SU-DHL-6 (cell line): ENCODE data around the gene SRPK3.

Experiments
- EZH2phosphoT487 ChIP-seq: fragments of 200-600 bp; sonication (generic), shearing (Covaris generic); conservative IDR thresholded peaks from 2 replicates; pipeline ENCODE4 v1.6.1; 2018; ENCODE audit warnings: mild to moderate bottlenecking, antibody characterized with exemption, low read length, moderate library complexity, mixed read lengths
- TF ChIP-seq, protein P1 (sequence below): fragments of 200-600 bp; sonication (generic); IDR thresholded peaks from one replicate; pipeline ENCODE4 v1.5.1; 2017; ENCODE audit warnings: antibody characterized with exemption, mild to moderate bottlenecking, low read length, moderate library complexity; ENCODE audit not compliant: insufficient read depth, poor library complexity, severe bottlenecking

DNA sequence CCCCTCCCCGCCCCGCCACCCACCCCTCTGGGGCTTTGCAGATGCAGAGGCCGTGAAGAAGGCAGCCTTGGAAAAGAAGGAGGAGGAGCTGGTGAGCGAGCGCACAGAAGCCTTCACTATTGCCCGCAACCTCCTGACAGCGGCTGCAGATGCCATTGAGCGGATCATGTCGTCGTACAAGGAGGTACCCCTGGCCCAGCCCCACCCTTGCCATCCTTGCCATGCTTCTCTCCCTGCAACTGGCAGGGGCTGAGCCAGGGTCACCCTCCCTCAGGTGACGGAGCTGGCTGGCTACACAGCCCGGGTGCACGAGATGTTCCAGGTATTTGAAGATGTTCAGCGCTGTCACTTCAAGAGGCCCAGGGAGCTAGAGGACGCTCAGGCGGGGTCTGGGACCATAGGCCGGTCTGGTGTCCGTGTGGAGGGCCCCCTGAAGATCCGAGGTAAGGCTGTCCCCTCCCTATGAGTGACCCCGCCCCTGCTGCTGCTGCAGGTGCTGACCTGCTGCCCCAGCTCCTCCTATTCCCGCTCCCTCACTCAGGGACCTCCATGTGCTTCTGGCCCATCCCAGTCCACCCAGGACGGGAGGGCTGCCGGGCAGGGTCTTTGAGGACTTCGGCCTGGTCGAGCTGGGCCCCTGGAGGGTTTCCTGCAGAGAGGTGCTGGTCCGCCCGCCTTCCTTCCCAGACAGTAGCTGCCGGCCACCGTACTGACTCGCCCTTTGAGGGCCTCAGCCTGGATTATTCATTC, 44.6 kb upstream of the SRPK3 start:
- TF ChIP-seq, protein P1, sequence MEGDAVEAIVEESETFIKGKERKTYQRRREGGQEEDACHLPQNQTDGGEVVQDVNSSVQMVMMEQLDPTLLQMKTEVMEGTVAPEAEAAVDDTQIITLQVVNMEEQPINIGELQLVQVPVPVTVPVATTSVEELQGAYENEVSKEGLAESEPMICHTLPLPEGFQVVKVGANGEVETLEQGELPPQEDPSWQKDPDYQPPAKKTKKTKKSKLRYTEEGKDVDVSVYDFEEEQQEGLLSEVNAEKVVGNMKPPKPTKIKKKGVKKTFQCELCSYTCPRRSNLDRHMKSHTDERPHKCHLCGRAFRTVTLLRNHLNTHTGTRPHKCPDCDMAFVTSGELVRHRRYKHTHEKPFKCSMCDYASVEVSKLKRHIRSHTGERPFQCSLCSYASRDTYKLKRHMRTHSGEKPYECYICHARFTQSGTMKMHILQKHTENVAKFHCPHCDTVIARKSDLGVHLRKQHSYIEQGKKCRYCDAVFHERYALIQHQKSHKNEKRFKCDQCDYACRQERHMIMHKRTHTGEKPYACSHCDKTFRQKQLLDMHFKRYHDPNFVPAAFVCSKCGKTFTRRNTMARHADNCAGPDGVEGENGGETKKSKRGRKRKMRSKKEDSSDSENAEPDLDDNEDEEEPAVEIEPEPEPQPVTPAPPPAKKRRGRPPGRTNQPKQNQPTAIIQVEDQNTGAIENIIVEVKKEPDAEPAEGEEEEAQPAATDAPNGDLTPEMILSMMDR, result no peak
- TF ChIP-seq EZH2phosphoT487, result no peak
